Eye (tissue), 1 donor: ENCODE measurements around the gene BRD7.

Experiments used
- DNase-seq: peaks from one replicate; pipeline ENCODE4 v3.0.0-alpha.2; 2015

The BRD7 gene

GRCh38 chr16:50388496-50388895 lies 19.7 kb upstream of the BRD7 start:
- no peak for DNase-seq

- peak; percentile 42 for DNase-seq
Observed at GRCh38 chr16:50386774-50387173, 18.0 kb upstream of the BRD7 start.

- DNase-seq = no peak
Observed at GRCh38 chr16:50386139-50386538, 17.4 kb upstream of the BRD7 start.

- DNase-seq = peak; percentile 29
Observed at GRCh38 chr16:50384500-50385135, 15.8 kb upstream of the BRD7 start.

GRCh38 chr16:50381679-50382440 lies 13.1 kb upstream of the BRD7 start:
- no peak for DNase-seq

GRCh38 chr16:50378417-50378816 lies 9.6 kb upstream of the BRD7 start:
- no peak for DNase-seq

- DNase-seq = no peak
Observed at GRCh38 chr16:50377001-50377400, 8.2 kb upstream of the BRD7 start.

- DNase-seq = no peak
Observed at GRCh38 chr16:50373780-50374179, 5.0 kb upstream of the BRD7 start.

- DNase-seq = no peak
Observed at GRCh38 chr16:50373345-50373701, 4.5 kb upstream of the BRD7 start.

- peak; percentile 91 for DNase-seq
Observed at GRCh38 chr16:50372611-50373344, 4.0 kb upstream of the BRD7 start.

- DNase-seq = peak; percentile 84
Observed at GRCh38 chr16:50371936-50372595, 3.3 kb upstream of the BRD7 start.

- no peak for DNase-seq
Observed at GRCh38 chr16:50371036-50371716, 2.4 kb upstream of the BRD7 start.

- no peak for DNase-seq
Observed at GRCh38 chr16:50369133-50369804, 481 bp upstream of the BRD7 start.

- DNase-seq = no peak
Observed at GRCh38 chr16:50367777-50368409, 895 bp downstream of the BRD7 start.

GRCh38 chr16:50365791-50366575 lies 2.8 kb downstream of the BRD7 start:
- DNase-seq = no peak

- no peak for DNase-seq
Observed at GRCh38 chr16:50363656-50364055, 5.1 kb downstream of the BRD7 start.

- DNase-seq = no peak
Observed at GRCh38 chr16:50360779-50361178, 8.0 kb downstream of the BRD7 start.

GRCh38 chr16:50360033-50360778 lies 8.6 kb downstream of the BRD7 start:
- peak; percentile 12 for DNase-seq

GRCh38 chr16:50359626-50360025 lies 9.2 kb downstream of the BRD7 start:
- no peak for DNase-seq
